Body of pancreas (tissue), 4 donors: ENCODE results near the gene GMPPB. TPM values are rescaled to one million over a fixed set of nuclear protein-coding genes. Genes with fewer than 3 reads are reported as not detected.

Source experiments
- ATAC-seq: fragments of 150-250 bp; one replicate; pipeline ENCODE4 v1.9.1; 2016
- DNase-seq, 4 donors: peaks; one replicate each; pipeline ENCODE4 v3.0.0-alpha.2; 2019
- H3K27ac ChIP-seq, 4 donors: fragments of 200-600 bp; sonication (generic); 1 replicate in 3 of 4; 2 replicates in 1 of 4; pipeline versions ENCODE4 v1.5.1 to v1.6.1; 2016 to 2019; ENCODE audit warnings: mild to moderate bottlenecking in 1 of 4, mixed read lengths in 1 of 4, moderate library complexity in 1 of 4
- H3K27me3 ChIP-seq, 2 donors: fragments of 200-600 bp; sonication (generic); one replicate each; pipeline ENCODE4 v1.6.0; 2016; ENCODE audit warnings: mild to moderate bottlenecking in 1 of 2
- H3K36me3 ChIP-seq, 2 donors: fragments of 200-600 bp; sonication (generic); replicated peaks in 1 of 2; 2 replicates each; pipeline ENCODE4 v1.5.1; 2016; ENCODE audit warnings: low read depth in 2 of 2; ENCODE audit not compliant: insufficient read depth in 1 of 2
- H3K4me1 ChIP-seq: fragments of 200-600 bp; sonication (generic); one replicate; pipeline ENCODE4 v1.6.0; 2016
- H3K4me3 ChIP-seq, 2 donors: fragments of 200-600 bp; sonication (generic); 1 replicate in 1 of 2; 2 replicates in 1 of 2; pipeline ENCODE4 v1.5.1; 2016 to 2019
- H3K9me3 ChIP-seq, 3 donors: fragments of 200-600 bp; sonication (generic); 1 replicate in 2 of 3; 2 replicates in 1 of 3; pipeline ENCODE4 v1.5.1; 2016
- CTCF ChIP-seq, 7 experiments: fragments of 450-650 bp in 4 of 7; fragments of 200-600 bp in 3 of 7; sonication (generic) in 3 of 7; IDR thresholded peaks; one replicate each; pipeline ENCODE4 v1.5.1; 2016 to 2019; ENCODE audit warnings: antibody characterized with exemption in 7 of 7
- POLR2A ChIP-seq, 3 donors: fragments of 450-650 bp; IDR thresholded peaks; one replicate each; pipeline ENCODE4 v1.6.1; 2016; ENCODE audit warnings: antibody characterized with exemption in 3 of 3, mild to moderate bottlenecking in 2 of 3
- WGBS, 2 donors: methylation state at CpG; one replicate each; pipeline ENCODE4 v1.1.5; 2017; 5-methylcytosine and 5-hydroxymethylcytosine counted together
- intact Hi-C: fragments of 100-400 bp; cut with DNase I; formaldehyde crosslinking; loops from one replicate; pipeline ENCODE4 v1.15.1; 2023
- total RNA-seq, 2 donors: library from RNA; depleted of rRNA; stranded (reverse); fragments of >200 nt; gene quantifications; one replicate each; pipeline ENCODE4 v1.1.0, GENCODE V29; 2016

The GMPPB gene
- total RNA-seq, 2 donors from 2014 or later, result 36.3 to 43.8 TPM

- TF ChIP-seq POLR2A (IDR thresholded peaks at IDR 0.05), result no peak
- Histone ChIP-seq H3K4me3 (no peak overlapping the region), H3K9me3 (no peaks in the 10 kb centered on the region), H3K36me3 (no peaks in the 10 kb centered on the region), H3K4me1 (peaks cover 15% of the 10 kb centered on the region), H3K27ac (no peak overlapping the region), H3K27me3 (no peaks in the 10 kb centered on the region)
- intact Hi-C loops, result no loop called here
- DNase-seq, result no peak
- no peak for ATAC-seq
- 26 to 44% methylated on average over 3 of the region's 3 CpGs for WGBS, 2 donors
Observed at GRCh38 chr3:49769286-49769915, 45.6 kb upstream of the GMPPB start.

- DNase-seq (no peak), ATAC-seq (no peak)
- H3K4me1 ChIP-seq, result peaks cover 10% of the 10 kb centered on the region
- intact Hi-C loops, result no loop called here
- H3K27me3 ChIP-seq, result no peaks in the 10 kb centered on the region
- WGBS, 2 donors, result 97 to 99% methylated on average over 4 of the region's 4 CpGs
- no peaks in the 10 kb centered on the region for H3K36me3 ChIP-seq
- H3K9me3 ChIP-seq, result no peaks in the 10 kb centered on the region
- no peak overlapping the region for H3K4me3 ChIP-seq
- H3K27ac ChIP-seq, result no peak overlapping the region
- TF ChIP-seq CTCF (IDR thresholded peaks at IDR 0.05) (no peak), POLR2A (IDR thresholded peaks at IDR 0.05) (no peak)
Observed at GRCh38 chr3:49763981-49764380, 40.2 kb upstream of the GMPPB start.

GRCh38 chr3:49761661-49762060, 37.9 kb upstream of the GMPPB start:
- Histone ChIP-seq H3K36me3 (no peaks in the 10 kb centered on the region), H3K27me3 (no peaks in the 10 kb centered on the region), H3K27ac (no peak overlapping the region), H3K4me3 (no peak overlapping the region), H3K4me1 (peaks cover 9% of the 10 kb centered on the region), H3K9me3 (no peaks in the 10 kb centered on the region)
- TF ChIP-seq POLR2A (IDR thresholded peaks at IDR 0.05) (no peak), CTCF (IDR thresholded peaks at IDR 0.05) (no peak)
- no peak for DNase-seq
- ATAC-seq, result no peak
- WGBS, 2 donors, result 75 to 82% methylated on average over 3 of the region's 3 CpGs
- intact Hi-C loops, result no loop called here

- Histone ChIP-seq H3K27me3 (no peaks in the 10 kb centered on the region), H3K4me1 (peaks cover 26% of the 10 kb centered on the region), H3K4me3 (no peak overlapping the region), H3K9me3 (no peaks in the 10 kb centered on the region), H3K27ac (no peak overlapping the region), H3K36me3 (no peaks in the 10 kb centered on the region)
- no peak for TF ChIP-seq CTCF (IDR thresholded peaks at IDR 0.05)
- no peak for TF ChIP-seq POLR2A (IDR thresholded peaks at IDR 0.05)
- intact Hi-C loops, result no loop called here
- DNase-seq, result no peak
- 50 to 64% methylated on average over 1 of the region's 1 CpG for WGBS, 2 donors
- ATAC-seq, result no peak
Observed at GRCh38 chr3:49759226-49759625, 35.5 kb upstream of the GMPPB start.

GRCh38 chr3:49757197-49757596, 33.4 kb upstream of the GMPPB start:
- 62 to 68% methylated on average over 2 of the region's 2 CpGs for WGBS, 2 donors
- TF ChIP-seq CTCF (IDR thresholded peaks at IDR 0.05) (no peak), POLR2A (IDR thresholded peaks at IDR 0.05) (no peak)
- H3K27ac ChIP-seq, result no peak overlapping the region
- DNase-seq, result no peak
- no peaks in the 10 kb centered on the region for H3K27me3 ChIP-seq
- ATAC-seq, result no peak
- no peaks in the 10 kb centered on the region for H3K36me3 ChIP-seq
- intact Hi-C loops, result no loop called here
- no peak overlapping the region for H3K4me3 ChIP-seq
- H3K4me1 ChIP-seq, result peaks cover 36% of the 10 kb centered on the region
- H3K9me3 ChIP-seq, result no peaks in the 10 kb centered on the region
